PC-3 (cell line): ENCODE data around the gene TNS3.

ENCODE experiments used
- CTCF ChIP-seq: fragments of 300-600 bp; sonication (generic); conservative IDR thresholded peaks from 2 replicates; pipeline ENCODE4 v1.5.1; 2017; ENCODE audit warnings: antibody characterized with exemption, low read depth, mild to moderate bottlenecking, low read length
- EZH2 ChIP-seq: fragments of 300-600 bp; sonication (generic); IDR thresholded peaks from one replicate; pipeline ENCODE4 v1.6.1; 2017; ENCODE audit warnings: antibody characterized with exemption, mild to moderate bottlenecking, low read length; ENCODE audit not compliant: unreplicated experiment

GRCh38 chr7:47292832-47293309 is 289.0 kb downstream of the TNS3 start:
- no peak for TF ChIP-seq CTCF
- no peak for TF ChIP-seq EZH2
